Activated CD4-positive, alpha-beta T cell treated with anti-CD3 and anti-CD28 coated beads for 48 hours (primary cell): ENCODE measurements around the gene GZMM.

Source experiments
- DNase-seq: peaks from one replicate; pipeline ENCODE4 v3.0.0-alpha.2; 2020

GZMM gene

DNA sequence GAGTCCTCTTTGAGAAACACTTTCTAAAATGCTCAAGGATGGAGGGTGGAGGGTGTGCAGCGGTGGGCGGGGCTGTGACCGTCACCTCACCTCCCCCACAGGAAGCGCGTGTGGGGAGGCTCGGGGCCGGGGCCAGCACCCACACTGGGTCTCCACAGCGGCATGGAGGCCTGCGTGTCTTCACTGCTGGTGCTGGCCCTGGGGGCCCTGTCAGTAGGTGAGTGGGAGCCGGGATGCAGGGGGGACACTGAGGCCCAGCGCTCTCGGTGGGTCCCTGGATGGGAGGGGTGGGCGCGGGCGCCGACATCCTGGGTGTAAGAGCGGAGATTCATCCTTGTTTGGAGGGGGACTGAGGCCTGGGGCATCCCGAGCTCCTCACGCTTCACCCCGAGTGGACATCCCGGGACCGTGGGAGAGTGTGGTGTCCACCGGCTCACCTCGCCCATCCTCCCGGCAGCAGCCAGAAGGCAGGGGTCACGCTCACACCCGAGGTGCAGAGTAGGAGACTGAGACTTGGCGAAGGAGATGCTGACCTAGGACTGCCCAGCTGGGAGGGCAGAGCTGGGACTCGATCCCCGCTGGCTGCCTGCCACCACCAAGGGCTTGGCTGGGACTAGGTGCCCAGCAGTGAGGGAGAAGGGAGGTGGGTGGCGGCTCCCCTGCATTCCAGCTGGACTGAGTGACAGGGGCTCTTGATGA, at the start of gene GZMM:
GZMM (plus strand) TSS at position 144 of the 699 bp plus-strand sequence; CDS start at position 163, 19 bp downstream.
- DNase-seq = peak; percentile 80

DNA sequence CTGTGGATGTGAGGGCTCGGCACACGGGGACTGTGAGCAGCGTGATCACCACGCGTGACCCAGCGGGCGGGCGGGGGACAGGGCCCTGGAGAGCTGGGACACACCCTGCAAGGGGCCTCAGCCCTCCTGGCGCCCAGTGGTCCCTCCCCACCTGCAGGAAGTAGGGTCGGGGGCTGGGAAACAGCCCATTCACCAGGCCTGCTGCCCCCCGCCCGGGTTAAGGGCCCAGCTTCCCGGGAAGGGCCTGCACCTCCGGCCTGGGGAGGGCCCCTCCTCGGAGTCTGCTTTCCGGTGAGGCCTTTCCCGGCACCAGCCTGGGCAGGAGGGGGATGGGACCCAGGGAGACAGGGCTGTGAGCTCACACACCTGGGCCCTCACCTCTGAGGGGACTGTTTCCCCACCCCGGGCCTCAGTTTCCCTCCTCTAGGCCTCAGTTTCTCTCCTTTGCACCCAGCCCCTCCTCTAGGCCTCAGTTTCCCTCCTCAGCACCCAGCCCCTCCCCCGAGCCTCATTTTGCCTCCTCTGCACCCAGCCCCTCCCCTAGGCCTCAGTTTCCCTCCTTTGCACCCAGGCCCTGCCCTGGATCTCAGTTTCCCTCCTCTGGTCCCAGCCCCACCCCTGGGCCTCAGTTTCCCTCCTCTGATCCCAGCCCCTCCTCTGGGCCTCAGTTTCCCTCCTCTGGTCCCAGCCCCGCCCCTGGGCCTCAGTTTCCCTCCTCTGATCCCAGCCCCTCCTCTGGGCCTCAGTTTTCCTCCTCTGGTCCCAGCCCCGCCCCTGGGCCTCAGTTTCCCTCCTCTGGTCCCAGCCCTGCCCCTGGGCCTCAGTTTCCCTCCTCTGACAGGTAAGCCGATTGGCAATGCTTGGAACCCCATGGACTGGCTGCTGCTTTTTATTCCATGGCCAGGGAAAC, 49.4 kb upstream of the GZMM start:
- DNase-seq = no peak

DNA sequence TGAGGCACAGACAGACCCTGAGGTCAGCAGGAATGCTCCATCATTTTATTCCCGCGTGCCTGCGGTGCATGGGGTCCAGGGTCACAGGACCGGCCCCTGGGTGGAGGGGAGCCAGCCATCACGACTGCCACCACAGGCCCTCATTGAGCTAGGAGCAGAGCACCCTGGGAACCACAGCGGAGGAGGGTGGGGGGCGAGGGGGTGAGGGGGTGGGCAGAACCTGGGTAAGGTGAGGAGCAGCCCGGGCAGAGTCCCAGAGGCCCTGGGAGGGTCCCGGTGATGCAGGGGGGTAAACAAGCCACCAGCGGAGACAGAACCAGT, 48.8 kb upstream of the GZMM start:
- DNase-seq = no peak

DNA sequence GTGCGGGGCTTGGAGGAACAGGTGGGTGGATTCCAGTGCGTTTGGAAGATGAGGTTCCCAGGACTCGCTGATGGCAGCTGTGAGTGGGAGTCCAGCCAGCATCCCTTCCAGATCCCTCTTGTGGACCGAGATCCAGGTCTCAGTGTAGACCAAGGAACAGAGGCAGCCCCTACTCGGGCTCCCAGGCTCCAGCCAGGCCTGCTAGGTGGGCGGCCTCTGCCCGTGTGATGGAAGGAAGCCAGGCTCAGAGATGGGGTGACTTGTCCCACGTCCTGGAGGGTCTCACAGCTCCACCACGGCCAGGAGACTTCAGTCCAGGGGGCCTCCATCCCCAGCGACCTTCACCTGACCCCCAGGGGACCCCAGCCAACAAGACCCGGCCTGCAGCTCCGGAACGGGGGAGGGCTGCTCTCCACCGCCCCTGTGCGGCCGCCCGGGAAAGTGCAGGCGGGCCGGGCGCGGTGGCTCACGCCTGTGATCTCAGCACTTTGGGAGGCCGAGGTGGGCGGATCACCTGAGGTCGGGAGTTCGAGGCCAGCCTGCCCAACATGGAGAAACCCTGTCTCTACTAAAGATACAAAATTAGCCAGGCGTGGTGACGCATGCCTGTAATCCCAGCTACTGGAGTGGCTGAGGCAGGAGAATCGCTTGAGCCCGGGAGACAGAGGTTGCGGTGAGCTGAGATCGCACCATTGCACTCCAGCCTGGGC, 48.3 kb upstream of the GZMM start:
- peak; percentile 79 for DNase-seq

DNA sequence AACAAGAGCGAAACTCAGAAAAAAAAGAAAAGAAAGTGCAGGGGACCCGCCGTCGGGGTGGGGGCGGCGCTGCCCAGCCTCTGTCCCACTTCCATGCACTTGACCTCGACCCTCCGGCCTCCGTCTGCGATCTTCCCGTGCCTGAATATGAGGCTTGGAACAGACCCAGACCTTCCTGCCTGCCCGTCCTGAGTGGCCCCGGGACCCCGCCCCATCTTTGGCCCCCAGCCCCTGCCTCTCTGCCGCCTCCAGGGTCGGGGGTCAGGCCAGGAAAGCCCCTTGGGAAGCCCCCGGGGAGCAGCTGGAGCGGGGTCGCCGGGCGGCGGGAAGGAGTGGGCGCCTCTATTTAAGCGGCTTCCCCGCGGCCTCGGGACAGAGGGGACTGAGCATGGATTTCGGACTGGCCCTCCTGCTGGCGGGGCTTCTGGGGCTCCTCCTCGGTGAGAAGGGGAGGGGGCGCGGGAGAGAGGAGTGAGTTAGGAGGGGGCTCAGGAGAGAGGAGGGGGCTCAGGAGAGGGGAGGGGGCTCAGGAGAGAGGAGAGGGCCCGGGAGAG, 47.7 kb upstream of the GZMM start, which contains the start of gene MADCAM1:
MADCAM1 (plus strand) TSS at position 375 of the 554 bp plus-strand sequence; CDS start at position 389, 14 bp downstream.
- no peak for DNase-seq

DNA sequence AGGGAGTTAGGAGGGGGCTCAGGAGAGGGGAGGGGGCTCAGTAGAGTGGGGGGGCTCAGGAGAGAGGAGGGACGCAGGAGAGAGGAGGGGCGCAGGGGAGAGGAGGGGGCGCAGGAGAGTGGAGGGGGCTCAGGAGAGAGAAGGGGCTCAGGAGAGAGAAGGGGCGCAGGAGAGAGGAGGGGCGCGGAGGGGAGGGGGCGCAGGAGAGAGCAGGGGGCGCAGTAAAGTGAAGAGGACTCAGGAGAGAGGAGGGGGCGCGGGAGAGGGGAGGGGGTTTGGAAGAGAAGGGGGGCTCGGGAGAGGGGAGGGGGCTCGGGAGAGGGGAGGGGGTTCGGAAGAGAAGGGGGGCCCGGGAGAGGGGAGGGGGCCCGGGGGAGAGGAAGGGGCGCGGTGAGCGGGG, 46.9 kb upstream of the GZMM start:
- DNase-seq = no peak

DNA sequence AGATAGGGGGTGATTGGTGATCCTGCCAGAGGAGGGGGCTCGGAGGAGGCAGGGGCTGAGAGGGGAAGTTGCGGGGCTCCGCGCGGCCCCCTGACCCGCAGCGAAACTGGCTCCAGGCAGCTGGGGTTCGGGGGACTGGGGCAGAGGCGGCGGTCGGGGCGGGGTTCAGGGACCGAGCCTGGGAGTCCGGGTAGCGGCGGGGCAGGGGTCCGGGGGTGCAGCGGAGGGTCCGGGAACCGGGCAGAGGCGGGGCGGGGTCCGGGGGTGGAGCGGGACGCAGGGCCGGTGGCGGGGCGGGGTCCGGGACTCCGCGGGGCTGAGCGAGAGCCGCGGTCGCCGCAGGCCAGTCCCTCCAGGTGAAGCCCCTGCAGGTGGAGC, 46.4 kb upstream of the GZMM start:
- DNase-seq = no peak

DNA sequence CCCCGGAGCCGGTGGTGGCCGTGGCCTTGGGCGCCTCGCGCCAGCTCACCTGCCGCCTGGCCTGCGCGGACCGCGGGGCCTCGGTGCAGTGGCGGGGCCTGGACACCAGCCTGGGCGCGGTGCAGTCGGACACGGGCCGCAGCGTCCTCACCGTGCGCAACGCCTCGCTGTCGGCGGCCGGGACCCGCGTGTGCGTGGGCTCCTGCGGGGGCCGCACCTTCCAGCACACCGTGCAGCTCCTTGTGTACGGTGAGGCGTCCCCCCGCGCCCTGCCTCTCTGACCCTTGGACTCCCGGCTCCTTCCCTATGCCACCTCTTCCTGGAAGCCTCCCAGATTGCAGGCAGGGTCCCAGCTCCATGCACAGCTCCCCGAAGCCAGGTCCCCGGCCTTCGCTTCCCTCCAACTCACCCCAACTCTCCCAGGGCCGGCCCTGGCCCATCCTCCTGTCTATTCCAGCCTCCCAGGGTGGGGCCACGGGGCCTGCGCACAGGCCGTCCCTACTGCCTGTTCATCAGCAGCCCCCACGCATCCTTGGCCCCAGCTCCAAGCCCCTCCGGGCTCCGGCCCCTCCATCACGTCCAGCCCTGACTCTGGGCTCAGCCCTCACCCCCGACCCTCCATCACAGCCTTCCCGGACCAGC, 45.9 kb upstream of the GZMM start:
- no peak for DNase-seq

DNA sequence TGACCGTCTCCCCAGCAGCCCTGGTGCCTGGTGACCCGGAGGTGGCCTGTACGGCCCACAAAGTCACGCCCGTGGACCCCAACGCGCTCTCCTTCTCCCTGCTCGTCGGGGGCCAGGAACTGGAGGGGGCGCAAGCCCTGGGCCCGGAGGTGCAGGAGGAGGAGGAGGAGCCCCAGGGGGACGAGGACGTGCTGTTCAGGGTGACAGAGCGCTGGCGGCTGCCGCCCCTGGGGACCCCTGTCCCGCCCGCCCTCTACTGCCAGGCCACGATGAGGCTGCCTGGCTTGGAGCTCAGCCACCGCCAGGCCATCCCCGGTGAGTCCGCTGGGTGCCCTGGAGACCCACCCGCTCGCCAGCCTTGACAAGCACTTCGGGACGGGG, 45.4 kb upstream of the GZMM start:
- no peak for DNase-seq

DNA sequence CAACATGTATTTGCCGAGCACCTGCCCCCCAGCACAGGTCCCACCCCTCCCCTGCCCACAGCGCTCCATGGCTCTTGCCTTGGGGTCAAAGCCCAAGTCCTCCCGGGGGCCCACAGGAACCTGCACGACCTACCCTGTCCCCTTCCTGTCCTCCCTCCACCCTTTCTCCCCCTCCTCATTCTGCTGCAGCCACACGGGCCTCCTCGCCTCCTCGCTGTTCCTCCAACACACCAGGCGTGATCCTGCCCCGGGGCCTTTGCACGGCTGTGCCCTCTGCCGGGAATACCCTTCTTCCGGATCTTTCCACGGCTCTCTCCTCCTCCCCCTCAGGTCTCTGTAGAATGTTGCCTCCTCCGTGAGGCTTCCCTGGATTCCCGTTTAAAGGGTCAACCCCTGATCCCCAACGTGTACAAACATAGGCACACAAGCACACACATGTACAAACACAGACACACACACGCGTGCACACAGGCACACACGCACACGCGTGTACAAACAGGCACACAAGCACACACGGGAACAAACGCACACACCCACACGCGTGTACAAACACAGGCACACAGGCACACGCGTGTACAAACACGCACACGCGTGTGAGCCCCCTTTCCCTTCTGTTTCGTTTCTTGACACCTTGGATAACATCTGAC, 44.8 kb upstream of the GZMM start:
- DNase-seq = no peak

DNA sequence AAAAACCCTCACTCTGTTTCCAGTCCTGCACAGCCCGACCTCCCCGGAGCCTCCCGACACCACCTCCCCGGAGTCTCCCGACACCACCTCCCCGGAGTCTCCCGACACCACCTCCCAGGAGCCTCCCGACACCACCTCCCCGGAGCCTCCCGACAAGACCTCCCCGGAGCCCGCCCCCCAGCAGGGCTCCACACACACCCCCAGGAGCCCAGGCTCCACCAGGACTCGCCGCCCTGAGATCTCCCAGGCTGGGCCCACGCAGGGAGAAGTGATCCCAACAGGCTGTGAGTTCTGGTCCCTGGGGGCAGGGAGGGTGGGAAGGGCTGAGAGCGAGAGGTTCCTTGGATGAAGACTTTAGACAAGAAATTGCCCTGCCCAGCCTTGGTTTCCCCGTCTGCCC, 42.2 kb upstream of the GZMM start:
- DNase-seq = no peak

DNA sequence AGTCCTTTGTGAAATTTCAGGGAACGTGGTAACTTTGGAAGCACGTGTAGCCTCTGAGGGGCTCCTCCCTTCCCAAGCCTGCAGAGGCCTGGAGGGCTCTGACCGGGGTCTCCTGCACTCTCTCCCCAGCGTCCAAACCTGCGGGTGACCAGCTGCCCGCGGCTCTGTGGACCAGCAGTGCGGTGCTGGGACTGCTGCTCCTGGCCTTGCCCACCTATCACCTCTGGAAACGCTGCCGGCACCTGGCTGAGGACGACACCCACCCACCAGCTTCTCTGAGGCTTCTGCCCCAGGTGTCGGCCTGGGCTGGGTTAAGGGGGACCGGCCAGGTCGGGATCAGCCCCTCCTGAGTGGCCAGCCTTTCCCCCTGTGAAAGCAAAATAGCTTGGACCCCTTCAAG, 39.2 kb upstream of the GZMM start:
- DNase-seq = no peak

DNA sequence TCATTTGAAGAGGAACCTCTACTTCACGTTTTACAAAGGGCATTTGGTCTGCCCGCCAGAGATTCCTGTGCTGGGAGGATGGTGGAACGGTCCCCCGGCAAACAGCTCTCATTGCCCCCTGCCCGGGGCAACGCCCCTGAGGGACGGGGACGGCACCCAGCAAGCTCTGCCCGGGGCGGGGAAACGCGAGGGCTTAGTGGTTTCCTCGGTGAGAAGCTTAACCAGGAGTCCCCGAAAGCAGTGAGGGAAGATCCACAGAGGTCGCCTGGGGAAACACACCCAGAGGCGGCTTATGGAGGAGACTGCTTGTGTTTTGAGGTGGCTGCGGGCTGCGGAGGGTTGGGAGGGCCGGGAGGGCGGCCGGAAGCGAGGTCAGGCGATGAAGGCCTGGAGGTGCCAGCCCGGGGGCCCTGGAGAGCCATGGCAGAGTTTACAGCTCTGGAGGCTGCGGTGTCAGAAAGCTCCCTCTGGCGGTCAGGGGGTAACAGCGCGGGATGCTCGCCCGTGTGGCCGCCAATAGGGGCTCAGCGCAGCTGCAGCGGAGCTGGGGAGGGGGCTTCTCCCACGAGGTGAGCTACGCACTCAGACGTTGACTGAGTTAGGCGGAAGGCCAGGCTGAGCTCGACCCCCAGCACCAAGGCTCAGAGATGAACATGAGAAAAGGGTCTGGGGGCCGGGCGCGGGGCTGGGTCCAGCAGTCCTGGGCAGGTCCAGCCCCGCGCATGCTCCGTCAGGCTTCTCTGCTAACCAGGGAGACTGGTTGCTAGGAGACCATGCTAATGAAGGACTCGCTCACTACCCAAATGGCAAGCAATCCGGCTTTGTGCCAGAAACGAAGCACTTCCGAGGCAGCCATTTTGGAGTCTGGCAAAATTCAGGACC, 37.2 kb upstream of the GZMM start:
- peak; percentile 94 for DNase-seq

DNA sequence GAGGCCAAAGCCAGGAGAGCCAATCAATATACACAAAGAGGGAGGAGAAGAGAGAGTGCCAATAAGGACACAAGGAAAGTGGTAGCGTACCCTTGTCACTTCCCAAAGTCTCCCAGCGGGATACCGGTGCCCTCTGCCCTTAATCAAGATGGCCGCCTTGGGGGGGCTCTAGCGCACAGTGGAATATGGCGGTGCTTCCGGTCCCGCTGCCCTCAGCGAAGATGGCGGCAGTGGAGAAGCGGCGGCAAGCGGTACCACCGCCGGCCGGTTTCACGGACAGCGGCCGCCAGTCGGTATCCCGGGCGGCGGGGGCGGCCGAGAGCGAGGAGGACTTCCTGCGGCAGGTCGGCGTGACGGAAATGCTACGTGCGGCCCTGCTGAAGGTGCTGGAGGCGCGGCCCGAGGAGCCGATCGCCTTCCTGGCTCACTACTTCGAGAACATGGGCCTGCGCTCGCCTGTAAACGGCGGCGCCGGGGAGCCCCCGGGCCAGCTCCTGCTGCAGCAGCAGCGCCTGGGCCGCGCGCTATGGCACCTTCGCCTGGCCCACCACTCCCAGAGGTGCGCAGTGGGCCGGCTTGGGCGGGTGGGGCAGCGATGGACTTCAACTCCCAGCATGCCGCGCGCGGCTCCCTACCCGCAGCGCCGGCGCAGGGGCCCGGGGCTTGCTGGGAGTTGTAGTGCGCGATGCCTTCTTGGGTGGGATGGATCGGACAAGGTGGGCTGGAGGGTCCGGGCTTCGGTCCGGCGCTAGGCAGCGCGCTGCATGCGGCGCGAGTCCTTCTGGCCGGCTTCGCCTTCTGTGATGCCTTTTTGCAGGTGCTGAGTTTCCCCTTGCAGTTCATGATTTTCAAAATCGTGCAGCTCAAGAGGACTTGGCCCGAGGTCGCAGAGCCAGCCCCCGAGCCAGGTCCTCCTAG, 36.3 kb upstream of the GZMM start, which contains the start of gene TPGS1:
TPGS1 (plus strand) TSS at position 212 of the 918 bp plus-strand sequence; CDS start at position 222, 10 bp downstream.
- DNase-seq = peak; percentile 91

DNA sequence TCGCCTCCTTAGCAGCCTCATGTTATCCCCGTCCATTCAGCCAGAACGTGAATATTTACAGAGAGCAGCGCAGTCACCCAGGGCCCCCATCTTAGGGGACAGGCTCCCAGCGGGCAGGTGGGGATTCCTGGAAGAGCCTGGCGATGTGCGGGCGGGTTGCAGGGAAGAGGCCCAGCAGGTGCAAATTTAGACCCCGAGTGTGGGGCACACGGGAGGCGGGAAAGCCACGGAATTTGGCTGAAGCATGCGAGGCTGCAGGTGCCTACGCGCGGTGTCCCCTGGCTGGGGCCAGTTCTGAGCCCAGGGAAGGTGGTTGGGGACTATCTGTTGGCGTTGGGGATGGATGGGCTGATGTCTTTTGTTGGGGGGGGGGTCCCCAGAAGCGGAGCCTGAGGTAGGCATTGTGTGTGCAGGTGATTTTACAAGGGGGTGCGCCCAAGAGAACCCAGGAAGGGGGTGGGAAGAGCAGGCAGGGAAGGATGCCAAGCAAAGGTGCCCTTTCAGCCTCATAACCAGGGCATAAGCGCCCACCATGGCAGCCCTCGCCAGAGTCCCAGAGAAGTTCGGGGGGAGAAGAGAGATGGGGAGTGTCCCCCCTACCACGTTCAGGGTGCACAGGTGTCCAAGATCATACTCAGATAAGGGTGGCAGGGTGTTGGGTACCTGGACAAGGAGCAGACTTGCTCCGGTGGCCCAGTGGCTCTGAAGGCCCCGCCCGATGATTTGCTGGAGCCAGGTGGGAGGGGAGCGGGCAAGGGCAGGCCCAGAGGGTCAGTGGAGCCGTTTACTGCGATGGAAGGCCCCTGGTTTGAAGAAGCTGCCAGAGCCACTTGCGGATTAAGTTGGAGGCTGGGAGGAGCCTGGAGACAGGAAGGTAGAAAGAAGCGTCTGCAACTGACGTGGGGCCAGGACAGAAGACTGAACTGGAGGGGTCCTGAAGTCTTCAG, 35.4 kb upstream of the GZMM start:
- no peak for DNase-seq

DNA sequence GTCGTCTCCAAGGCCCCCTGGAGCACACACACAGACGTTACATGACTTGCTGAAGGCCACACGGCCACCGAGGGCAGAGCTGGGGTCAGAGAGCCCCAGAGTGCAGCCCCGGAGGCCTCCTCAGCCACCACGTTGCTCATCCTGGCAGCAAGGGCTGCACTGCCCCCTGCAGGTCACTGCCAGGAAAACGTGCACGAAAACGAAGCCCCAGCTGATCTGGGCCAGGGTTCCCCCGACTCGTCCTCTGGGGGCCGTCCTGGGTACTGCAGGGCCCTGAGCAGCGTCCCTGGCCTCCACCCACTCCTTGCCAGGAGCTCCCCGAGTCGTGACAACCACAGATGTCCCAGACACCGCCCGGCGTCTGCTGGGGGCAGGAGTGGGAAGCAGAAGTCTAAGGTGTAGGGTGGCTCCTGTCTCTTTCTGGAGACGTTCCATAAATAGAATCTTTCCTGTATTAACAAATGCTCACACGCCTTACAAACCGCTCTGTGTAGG, 33.2 kb upstream of the GZMM start:
- peak; percentile 98 for DNase-seq

DNA sequence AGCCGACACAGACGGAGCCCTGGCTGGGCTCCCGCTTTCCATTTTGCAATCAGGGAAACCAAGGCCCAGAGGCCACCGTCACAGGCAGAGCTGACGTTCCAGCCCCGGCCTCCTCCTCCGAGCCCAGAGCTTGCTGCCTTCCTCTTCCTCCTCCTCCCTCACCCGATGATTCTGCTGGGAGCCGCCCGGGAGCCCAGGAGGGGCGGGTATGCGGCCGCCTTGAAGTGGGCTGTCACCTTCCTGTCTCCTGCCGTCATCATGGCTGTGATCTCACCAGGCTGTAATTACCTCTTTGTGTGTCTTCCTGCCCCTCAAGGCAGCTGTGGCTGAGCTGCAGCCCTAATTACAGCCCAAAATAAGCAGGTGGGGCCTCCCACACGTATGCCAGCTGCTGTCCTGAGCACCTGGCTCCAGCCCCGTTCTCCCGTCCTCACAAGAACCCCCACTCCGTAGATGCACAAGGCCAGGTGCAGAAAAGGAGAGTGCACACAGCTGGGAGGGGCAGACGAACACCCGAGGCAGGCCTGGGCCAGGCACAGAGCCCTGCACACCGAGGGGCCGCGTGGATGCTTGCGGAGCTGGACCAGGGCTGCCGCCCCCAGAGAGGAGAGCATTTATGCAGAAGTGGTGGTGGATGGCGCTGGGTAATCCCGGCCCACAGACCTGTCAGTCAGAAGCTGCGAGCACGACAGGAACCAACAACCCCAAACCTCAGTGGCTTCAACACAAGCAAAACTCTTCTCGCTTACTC, 32.6 kb upstream of the GZMM start:
- DNase-seq = peak; percentile 81
